Brain microvascular endothelial cell (primary cell): ENCODE data around the gene RIOX2.

Source experiments
- DNase-seq: peaks from one replicate; pipeline ENCODE4 v3.0.0-alpha.2; 2020
- H3K27ac ChIP-seq: fragments of 250-450 bp; sonication (Bioruptor Pico); 2 replicates; pipeline ENCODE4 v1.5.1; 2020; ENCODE audit warnings: mild to moderate bottlenecking, moderate library complexity
- H3K27me3 ChIP-seq: fragments of 250-450 bp; sonication (Bioruptor Pico); replicated peaks from 2 replicates; pipeline ENCODE4 v1.5.1; 2020; ENCODE audit warnings: mild to moderate bottlenecking
- H3K36me3 ChIP-seq: fragments of 250-450 bp; sonication (Bioruptor Pico); replicated peaks from 2 replicates; pipeline ENCODE4 v1.5.1; 2020; ENCODE audit warnings: mild to moderate bottlenecking
- H3K4me3 ChIP-seq: 2 replicates; pipeline ENCODE4 v1.5.1; 2011; ENCODE audit warnings: low read depth, mild to moderate bottlenecking, control low read depth, low read length, moderate library complexity
- CTCF ChIP-seq: IDR thresholded peaks from 2 replicates; pipeline ENCODE4 v1.5.1; 2011; ENCODE audit warnings: low read depth, mild to moderate bottlenecking, moderate library complexity, low read length, control low read depth, inconsistent platforms; ENCODE audit errors: missing control alignments
- in situ Hi-C: cut with HindIII; loops from 2 replicates; pipeline ENCODE4 v1.10.0; 2017; ENCODE audit warnings: low sequenced_read_pairs, low pct_ligation_motif_present

RIOX2 gene

GRCh38 chr3:97896547-97896946 lies 75.7 kb downstream of the RIOX2 start:
- in situ Hi-C loops, result no loop called here
- Histone ChIP-seq H3K27ac (no peak overlapping the region), H3K4me3 (no peak overlapping the region), H3K36me3 (no peaks in the 10 kb centered on the region), H3K27me3 (no peaks in the 10 kb centered on the region)
- no peak for DNase-seq
- peak; percentile 23 for TF ChIP-seq CTCF

GRCh38 chr3:97896129-97896528 lies 76.1 kb downstream of the RIOX2 start:
- no peak for TF ChIP-seq CTCF
- no peaks in the 10 kb centered on the region for H3K36me3 ChIP-seq
- DNase-seq, result no peak
- in situ Hi-C loops, result no loop called here
- H3K27ac ChIP-seq, result no peak overlapping the region
- no peak overlapping the region for H3K4me3 ChIP-seq
- H3K27me3 ChIP-seq, result no peaks in the 10 kb centered on the region

- no peak overlapping the region for H3K27ac ChIP-seq
- H3K36me3 ChIP-seq, result no peaks in the 10 kb centered on the region
- no peaks in the 10 kb centered on the region for H3K27me3 ChIP-seq
- H3K4me3 ChIP-seq, result no peak overlapping the region
- in situ Hi-C loops, result no loop called here
- no peak for DNase-seq
- TF ChIP-seq CTCF, result no peak
These were observed 77.0 kb downstream of the RIOX2 start for GRCh38 chr3:97895216-97895615.

- H3K27ac ChIP-seq, result no peak overlapping the region
- in situ Hi-C loops, result no loop called here
- H3K27me3 ChIP-seq, result no peaks in the 10 kb centered on the region
- no peak for TF ChIP-seq CTCF
- no peaks in the 10 kb centered on the region for H3K36me3 ChIP-seq
- DNase-seq, result no peak
- H3K4me3 ChIP-seq, result no peak overlapping the region
These were observed 79.4 kb downstream of the RIOX2 start for GRCh38 chr3:97892852-97893251.
